HEK293 (cell line): ENCODE measurements around the gene KDM4B.

Experiments
- CTCF ChIA-PET: fragments of 350-600 bp; formaldehyde crosslinking; extraction: SDS; loops from one replicate; lab custom pipeline; 2021; ENCODE audit warnings: antibody characterized with exemption; lab: Yijun Ruan, JAX
- POLR2A ChIA-PET: fragments of 300-600 bp; formaldehyde crosslinking; extraction: SDS; loops from one replicate; lab custom pipeline; 2020; ENCODE audit warnings: antibody characterized with exemption, inconsistent platforms; lab: Yijun Ruan, JAX
- H3K27ac ChIP-seq: fragments of 200-500 bp; sonication (Bioruptor generic); 2 replicates; pipeline ENCODE4 v1.5.1; 2014; ENCODE audit warnings: low read depth, low read length, control low read depth, inconsistent platforms; ENCODE audit errors: extremely low read depth
- H3K36me3 ChIP-seq, 2 experiments: fragments of 200-500 bp in 1 of 2; sonication (Bioruptor generic) in 1 of 2; 1 replicate in 1 of 2; 2 replicates in 1 of 2; pipeline ENCODE4 v1.5.1; 2014 to 2017; ENCODE audit warnings: inconsistent platforms in 2 of 2, low read length in 2 of 2; ENCODE audit not compliant: control insufficient read depth in 2 of 2, insufficient read depth in 1 of 2
- H3K4me1 ChIP-seq: fragments of 200-500 bp; sonication (Bioruptor generic); 2 replicates; pipeline ENCODE4 v1.5.1; 2014; ENCODE audit warnings: mild to moderate bottlenecking, low read length, inconsistent platforms; ENCODE audit not compliant: control insufficient read depth, insufficient read depth
- H3K4me3 ChIP-seq: 2 replicates; pipeline ENCODE4 v1.5.1; 2011; ENCODE audit warnings: low read depth, mild to moderate bottlenecking, control low read depth, low read length, moderate library complexity
- H3K9me3 ChIP-seq: fragments of 200-500 bp; sonication (Bioruptor generic); 2 replicates; pipeline ENCODE4 v1.5.1; 2014; ENCODE audit warnings: low read depth, low read length, inconsistent platforms; ENCODE audit not compliant: control insufficient read depth, insufficient read depth
- OSR2 ChIP-seq: fragments of 450-650 bp; formaldehyde crosslinking; IDR thresholded peaks from 2 replicates; pipeline ENCODE4 v1.5.1; 2016; ENCODE audit warnings: missing biosample characterization, missing genetic modification characterization
- PRDM10 ChIP-seq: fragments of 450-650 bp; formaldehyde crosslinking; IDR thresholded peaks from 2 replicates; pipeline ENCODE4 v1.5.1; 2016; ENCODE audit warnings: missing biosample characterization, missing genetic modification characterization
- SP3 ChIP-seq: fragments of 450-650 bp; formaldehyde crosslinking; IDR thresholded peaks from 2 replicates; pipeline ENCODE4 v1.5.1; 2016; ENCODE audit warnings: missing biosample characterization, missing genetic modification characterization
- ZNF341 ChIP-seq: fragments of 450-650 bp; formaldehyde crosslinking; IDR thresholded peaks from 2 replicates; pipeline ENCODE4; 2016; ENCODE audit warnings: low read depth, missing biosample characterization, missing genetic modification characterization
- ZNF354C ChIP-seq: fragments of 450-650 bp; formaldehyde crosslinking; IDR thresholded peaks from 2 replicates; pipeline ENCODE4 v1.5.1; 2016; ENCODE audit warnings: missing biosample characterization, missing genetic modification characterization, low read depth, borderline replicate concordance
- ZNF362 ChIP-seq: fragments of 450-650 bp; formaldehyde crosslinking; IDR thresholded peaks from 2 replicates; pipeline ENCODE4 v1.5.1; 2016; ENCODE audit warnings: missing biosample characterization, missing genetic modification characterization
- ZNF624 ChIP-seq: fragments of 450-650 bp; formaldehyde crosslinking; IDR thresholded peaks from 2 replicates; pipeline ENCODE4 v1.5.1; 2017; ENCODE audit warnings: missing biosample characterization, missing genetic modification characterization
- ZNF626 ChIP-seq: fragments of 450-650 bp; sonication (Bioruptor Pico); formaldehyde crosslinking; IDR thresholded peaks from 2 replicates; pipeline ENCODE4 v1.5.1; 2018; ENCODE audit warnings: missing biosample characterization, missing genetic modification characterization, inconsistent platforms
- ZNF670 ChIP-seq: fragments of 450-650 bp; formaldehyde crosslinking; IDR thresholded peaks from 2 replicates; pipeline ENCODE4 v1.5.1; 2016; ENCODE audit warnings: missing biosample characterization, missing genetic modification characterization, low read depth
- ZXDB ChIP-seq: fragments of 450-650 bp; formaldehyde crosslinking; IDR thresholded peaks from 2 replicates; pipeline ENCODE4 v1.5.1; 2016; ENCODE audit warnings: missing biosample characterization, missing genetic modification characterization

The KDM4B gene

GRCh38 chr19:5172859-5173630 is 204.1 kb downstream of the KDM4B start:
- TF ChIP-seq ZNF341 (tag by site-specific recombination) (0 out of 2 replicates have a peak, but pooled peaks have one; percentile 23), ZXDB (no peak), ZNF624 (tag by site-specific recombination) (no peak), ZNF354C (tag by site-specific recombination) (no peak), OSR2 (tag by site-specific recombination) (no peak)
- TF ChIP-seq, all 188 proteins: peak for 1
- ChIA-PET POLR2A (no interaction called here), CTCF (interaction anchor here (0.6 kb wide), 2 partner anchors 125 to 364 kb away, joined by 3 to 4 read pairs; no protein-coding TSS in a partner anchor)
- Histone ChIP-seq H3K4me1 (no peaks in the 10 kb centered on the region), H3K4me3 (no peak overlapping the region), H3K9me3 (no peaks in the 10 kb centered on the region), H3K36me3 (no peaks in the 10 kb centered on the region), H3K27ac (no peak overlapping the region)

- CTCF ChIA-PET = interaction anchor here (0.5 to 0.6 kb wide), 2 partner anchors 157 to 322 kb away, joined by 3 read pairs; no protein-coding TSS in a partner anchor
- Histone ChIP-seq H3K27ac (no peak overlapping the region), H3K36me3 (no peaks in the 10 kb centered on the region)
- POLR2A ChIA-PET = no interaction called here
- no peak for TF ChIP-seq ZNF362 (tag by site-specific recombination)
- no peak for TF ChIP-seq PRDM10 (tag by site-specific recombination)
- no peak for TF ChIP-seq SP3 (tag by site-specific recombination)
- TF ChIP-seq, all 188 proteins: peak for 0
- Histone ChIP-seq H3K9me3 (no peaks in the 10 kb centered on the region), H3K4me1 (no peaks in the 10 kb centered on the region), H3K4me3 (no peak overlapping the region)
Measured at GRCh38 chr19:5173993-5174392, 205.1 kb downstream of the KDM4B start.

GRCh38 chr19:5177745-5178450 is 209.0 kb downstream of the KDM4B start:
- no peak for TF ChIP-seq ZNF670 (tag by site-specific recombination)
- no peak for TF ChIP-seq PRDM10 (tag by site-specific recombination)
- no peak for TF ChIP-seq ZNF626
- CTCF ChIA-PET = interaction anchor here (0.6 to 1.1 kb wide), 2 partner anchors 65 to 359 kb away, joined by 3 to 4 read pairs; no protein-coding TSS in a partner anchor
- POLR2A ChIA-PET = interaction anchor here (0.6 kb wide), 1 partner anchor 769 kb away, joined by 3 read pairs; no protein-coding TSS in a partner anchor
- Histone ChIP-seq H3K9me3 (no peaks in the 10 kb centered on the region), H3K4me3 (no peak overlapping the region), H3K27ac (no peak overlapping the region), H3K36me3 (no peaks in the 10 kb centered on the region), H3K4me1 (no peaks in the 10 kb centered on the region)
